SK-N-SH (cell line): Measurements from ENCODE around the gene SH2B3.

ENCODE experiments used
- EZH2phosphoT487 ChIP-seq: fragments of 200-600 bp; sonication (generic); IDR thresholded peaks from 2 replicates; pipeline ENCODE4 v1.6.1; 2017; ENCODE audit warnings: low read depth, mixed run types, mild to moderate bottlenecking, antibody characterized with exemption, moderate library complexity, borderline replicate concordance
- POLR2AphosphoS5 ChIP-seq: IDR thresholded peaks from 2 replicates; pipeline ENCODE4 v1.6.1; 2012; ENCODE audit warnings: low read depth, low read length
- TF ChIP-seq, protein P1 (sequence below): fragments of 200-600 bp; sonication (generic); IDR thresholded peaks from 2 replicates; pipeline ENCODE4 v1.6.1; 2017; ENCODE audit warnings: antibody characterized with exemption, mild to moderate bottlenecking, moderate library complexity

DNA sequence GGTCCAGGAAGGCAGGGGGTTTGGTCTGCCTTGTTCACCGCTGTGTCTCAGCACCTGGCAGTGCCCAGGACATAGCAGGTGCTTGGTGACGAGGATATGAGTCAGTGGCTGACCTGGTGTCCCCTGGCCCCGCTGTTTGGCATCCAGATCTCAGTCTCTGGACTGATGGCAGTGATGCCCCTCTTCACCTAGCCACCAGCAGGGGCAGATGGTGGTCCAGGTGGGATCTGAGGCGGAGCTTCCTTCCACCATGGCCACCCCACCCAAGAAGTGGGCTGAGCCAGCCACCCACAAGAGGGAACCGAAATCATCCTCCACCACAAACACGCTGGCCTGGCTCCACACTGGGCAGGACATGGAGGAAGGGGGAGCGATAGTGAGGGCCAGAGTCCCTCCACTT lies 16.1 kb upstream of the SH2B3 start:
- TF ChIP-seq EZH2phosphoT487 (no peak), POLR2AphosphoS5 (no peak)
- TF ChIP-seq, protein P1, sequence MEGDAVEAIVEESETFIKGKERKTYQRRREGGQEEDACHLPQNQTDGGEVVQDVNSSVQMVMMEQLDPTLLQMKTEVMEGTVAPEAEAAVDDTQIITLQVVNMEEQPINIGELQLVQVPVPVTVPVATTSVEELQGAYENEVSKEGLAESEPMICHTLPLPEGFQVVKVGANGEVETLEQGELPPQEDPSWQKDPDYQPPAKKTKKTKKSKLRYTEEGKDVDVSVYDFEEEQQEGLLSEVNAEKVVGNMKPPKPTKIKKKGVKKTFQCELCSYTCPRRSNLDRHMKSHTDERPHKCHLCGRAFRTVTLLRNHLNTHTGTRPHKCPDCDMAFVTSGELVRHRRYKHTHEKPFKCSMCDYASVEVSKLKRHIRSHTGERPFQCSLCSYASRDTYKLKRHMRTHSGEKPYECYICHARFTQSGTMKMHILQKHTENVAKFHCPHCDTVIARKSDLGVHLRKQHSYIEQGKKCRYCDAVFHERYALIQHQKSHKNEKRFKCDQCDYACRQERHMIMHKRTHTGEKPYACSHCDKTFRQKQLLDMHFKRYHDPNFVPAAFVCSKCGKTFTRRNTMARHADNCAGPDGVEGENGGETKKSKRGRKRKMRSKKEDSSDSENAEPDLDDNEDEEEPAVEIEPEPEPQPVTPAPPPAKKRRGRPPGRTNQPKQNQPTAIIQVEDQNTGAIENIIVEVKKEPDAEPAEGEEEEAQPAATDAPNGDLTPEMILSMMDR, result no peak
